ENCODE data around the gene ENTREP3. TPM values are rescaled to one million over a fixed set of nuclear protein-coding genes. Genes with fewer than 3 reads are reported as not detected.

Gene ENTREP3
- total RNA-seq, 1 donor from 2014 or later: 51.1 TPM

GRCh38 chr1:155301342-155301841 is 46.1 kb upstream of the ENTREP3 start, which contains the start of gene PKLR:
PKLR (minus strand) TSS chr1:155301438; CDS start chr1:155301395, 43 bp downstream.
- Histone ChIP-seq H3K36me3 (ENCODE audit: insufficient read depth, low read length) (no peaks in the 10 kb centered on the region), H3K9me3 (ENCODE audit: insufficient read depth, low read depth, low read length) (no peaks in the 10 kb centered on the region), H3K4me3 (ENCODE audit: insufficient read depth, low read depth, low read length) (no peak within 1 kb of the TSS), H3K27ac (ENCODE audit: low read depth, low read length) (no peak within 1 kb of the TSS), H3K9ac (ENCODE audit: low read length) (no peak within 1 kb of the TSS), H3K27me3 (ENCODE audit: insufficient read depth, low read length) (peaks cover 9% of the 10 kb centered on the region), H3K4me1 (ENCODE audit: insufficient read depth, low read length) (no peaks in the 10 kb centered on the region), H3K79me2 (ENCODE audit: insufficient read depth, low read length) (no peaks in the 10 kb centered on the region), H3K4me2 (ENCODE audit: low read length) (no peak within 1 kb of the TSS), H4K20me1 (ENCODE audit: insufficient read depth, low read length) (no peaks in the 10 kb centered on the region), H2AFZ (ENCODE audit: low read depth, low read length) (no peak within 1 kb of the TSS)
- H3K27me3 Mint-ChIP-seq (ENCODE audit: low read depth, unreplicated experiment): peaks cover 21% of the 10 kb centered on the region
- no peak within 1 kb of the TSS for H3K27ac Mint-ChIP-seq (ENCODE audit: unreplicated experiment)
- no peak for TF ChIP-seq EZH2 (IDR thresholded peaks at IDR 0.05; ENCODE audit: insufficient read depth, low read length)
- TF ChIP-seq CTCF (IDR thresholded peaks at IDR 0.05; ENCODE audit: insufficient read depth, low read depth, low read length): no peak
- DNase-seq (ENCODE audit: low read depth) (no peak), FAIRE-seq (no peak)
- no peaks in the 10 kb centered on the region for H3K36me3 Mint-ChIP-seq (ENCODE audit: low read depth, unreplicated experiment)
- H3K4me3 Mint-ChIP-seq (ENCODE audit: unreplicated experiment): peak within 1 kb of the TSS; percentile 71
- peaks cover 2% of the 10 kb centered on the region for H3K9me3 Mint-ChIP-seq (ENCODE audit: unreplicated experiment)
- H3K4me1 Mint-ChIP-seq (ENCODE audit: low read depth, unreplicated experiment): peaks cover 6% of the 10 kb centered on the region

GRCh38 chr1:155300553-155301329 is 45.5 kb upstream of the ENTREP3 start:
- no peak for FAIRE-seq
- Histone ChIP-seq H3K4me3 (ENCODE audit: insufficient read depth, low read depth, low read length) (no peak overlapping the region), H3K79me2 (ENCODE audit: insufficient read depth, low read length) (no peaks in the 10 kb centered on the region), H2AFZ (ENCODE audit: low read depth, low read length) (no peak overlapping the region), H3K27ac (ENCODE audit: low read depth, low read length) (no peak overlapping the region), H3K4me2 (ENCODE audit: low read length) (no peak overlapping the region), H3K36me3 (ENCODE audit: insufficient read depth, low read length) (no peaks in the 10 kb centered on the region), H3K9ac (ENCODE audit: low read length) (no peak overlapping the region), H3K27me3 (ENCODE audit: insufficient read depth, low read length) (peaks cover 13% of the 10 kb centered on the region), H3K4me1 (ENCODE audit: insufficient read depth, low read length) (no peaks in the 10 kb centered on the region), H4K20me1 (ENCODE audit: insufficient read depth, low read length) (no peaks in the 10 kb centered on the region), H3K9me3 (ENCODE audit: insufficient read depth, low read depth, low read length) (no peaks in the 10 kb centered on the region)
- DNase-seq (ENCODE audit: low read depth): no peak
- Mint-ChIP-seq H3K36me3 (ENCODE audit: low read depth, unreplicated experiment) (no peaks in the 10 kb centered on the region), H3K4me3 (ENCODE audit: unreplicated experiment) (no peak overlapping the region), H3K27me3 (ENCODE audit: low read depth, unreplicated experiment) (peaks cover 28% of the 10 kb centered on the region), H3K27ac (ENCODE audit: unreplicated experiment) (no peak overlapping the region), H3K4me1 (ENCODE audit: low read depth, unreplicated experiment) (peaks cover under 1% of the 10 kb centered on the region), H3K9me3 (ENCODE audit: unreplicated experiment) (peaks cover 3% of the 10 kb centered on the region)
- TF ChIP-seq EZH2 (IDR thresholded peaks at IDR 0.05; ENCODE audit: insufficient read depth, low read length) (no peak), CTCF (IDR thresholded peaks at IDR 0.05; ENCODE audit: insufficient read depth, low read depth, low read length) (no peak)

- Histone ChIP-seq H4K20me1 (ENCODE audit: insufficient read depth, low read length) (no peaks in the 10 kb centered on the region), H3K9ac (ENCODE audit: low read length) (no peak overlapping the region), H3K36me3 (ENCODE audit: insufficient read depth, low read length) (no peaks in the 10 kb centered on the region), H3K4me3 (ENCODE audit: insufficient read depth, low read depth, low read length) (no peak overlapping the region), H3K27me3 (ENCODE audit: insufficient read depth, low read length) (peaks cover 21% of the 10 kb centered on the region), H3K4me1 (ENCODE audit: insufficient read depth, low read length) (no peaks in the 10 kb centered on the region), H3K79me2 (ENCODE audit: insufficient read depth, low read length) (no peaks in the 10 kb centered on the region), H2AFZ (ENCODE audit: low read depth, low read length) (no peak overlapping the region), H3K9me3 (ENCODE audit: insufficient read depth, low read depth, low read length) (no peaks in the 10 kb centered on the region), H3K27ac (ENCODE audit: low read depth, low read length) (no peak overlapping the region), H3K4me2 (ENCODE audit: low read length) (no peak overlapping the region)
- DNase-seq (ENCODE audit: low read depth): no peak
- no peak for FAIRE-seq
- H3K27me3 Mint-ChIP-seq (ENCODE audit: low read depth, unreplicated experiment): peaks cover 33% of the 10 kb centered on the region
- H3K9me3 Mint-ChIP-seq (ENCODE audit: unreplicated experiment): peaks cover 5% of the 10 kb centered on the region
- H3K4me3 Mint-ChIP-seq (ENCODE audit: unreplicated experiment): no peak overlapping the region
- no peak overlapping the region for H3K27ac Mint-ChIP-seq (ENCODE audit: unreplicated experiment)
- TF ChIP-seq EZH2 (IDR thresholded peaks at IDR 0.05; ENCODE audit: insufficient read depth, low read length): no peak
- peaks cover 2% of the 10 kb centered on the region for H3K36me3 Mint-ChIP-seq (ENCODE audit: low read depth, unreplicated experiment)
- no peaks in the 10 kb centered on the region for H3K4me1 Mint-ChIP-seq (ENCODE audit: low read depth, unreplicated experiment)
These were observed 44.7 kb upstream of the ENTREP3 start for GRCh38 chr1:155300024-155300423.

Measured in astrocyte (in vitro differentiated cells and primary cell).